CD4-positive, alpha-beta T cell (primary cell): ENCODE measurements around the gene PLXDC2. TPM values are rescaled to one million over a fixed set of nuclear protein-coding genes. Genes with fewer than 3 reads are reported as not detected.

Experiments used
- ATAC-seq: fragments of 200-7000 bp; cut with Tn5 transposase; one replicate; pipeline ENCODE4 v1.10.0; 2022; ENCODE audit warnings: mild to moderate bottlenecking; ENCODE audit not compliant: poor library complexity
- CTCF ChIA-PET: fragments of 350-600 bp; sonication (Branson Sonifier 250); formaldehyde crosslinking; loops from one replicate; lab custom pipeline; 2021; ENCODE audit warnings: antibody characterized with exemption, inconsistent platforms; lab: Charles Lee
- POLR2A ChIA-PET: fragments of 350-600 bp; sonication (Branson Sonifier 250); formaldehyde crosslinking; loops from one replicate; lab custom pipeline; 2021; ENCODE audit warnings: antibody characterized with exemption, inconsistent platforms; lab: Charles Lee
- DNase-seq, 14 experiments: peaks; one replicate each; pipeline ENCODE4 v3.0.0-alpha.2; 2013 to 2020; ENCODE audit warnings: mixed read lengths in 2 of 14
- H3K27ac ChIP-seq, 2 donors: one replicate each; pipeline versions ENCODE4 v1.5.1 to v1.7.0; 2013; ENCODE audit warnings: low read length in 2 of 2, low read depth in 1 of 2, mild to moderate bottlenecking in 1 of 2
- H3K27me3 ChIP-seq, 2 experiments: 1 replicate in 1 of 2; 2 replicates in 1 of 2; pipeline versions ENCODE4 v1.6.1 to v1.7.0; 2013; ENCODE audit warnings: low read length in 2 of 2, control low read depth in 1 of 2, mild to moderate bottlenecking in 1 of 2, moderate library complexity in 1 of 2; ENCODE audit not compliant: insufficient read depth in 2 of 2, control insufficient read depth in 1 of 2
- H3K36me3 ChIP-seq: one replicate; pipeline ENCODE4 v1.6.1; 2013; ENCODE audit warnings: low read length, control low read depth; ENCODE audit not compliant: insufficient read depth
- H3K4me1 ChIP-seq: one replicate; pipeline ENCODE4 v1.6.1; 2013; ENCODE audit warnings: low read length, control low read depth; ENCODE audit not compliant: insufficient read depth
- H3K4me3 ChIP-seq: one replicate; pipeline ENCODE4 v1.5.1; 2013; ENCODE audit warnings: mild to moderate bottlenecking, low read length, moderate library complexity
- H3K9me3 ChIP-seq, 2 experiments: 1 replicate in 1 of 2; 2 replicates in 1 of 2; pipeline versions ENCODE4 v1.6.1 to v1.7.0; 2013; ENCODE audit warnings: low read length in 2 of 2, mild to moderate bottlenecking in 2 of 2, control low read depth in 1 of 2, moderate library complexity in 1 of 2; ENCODE audit not compliant: control insufficient read depth in 1 of 2, insufficient read depth in 1 of 2
- H3K27ac Mint-ChIP-seq: one replicate; pipeline ENCODE4 v1.8.0; 2020; ENCODE audit warnings: mixed read lengths
- H3K27me3 Mint-ChIP-seq: one replicate; pipeline ENCODE4 v1.8.0; 2021; ENCODE audit warnings: mixed read lengths
- H3K36me3 Mint-ChIP-seq: one replicate; pipeline ENCODE4 v1.8.0; 2021; ENCODE audit warnings: low read depth, mixed read lengths
- H3K4me1 Mint-ChIP-seq: one replicate; pipeline ENCODE4 v1.8.0; 2021; ENCODE audit warnings: low read depth, mixed read lengths
- H3K4me3 Mint-ChIP-seq: one replicate; pipeline ENCODE4 v1.8.0; 2020; ENCODE audit warnings: mild to moderate bottlenecking, mixed read lengths
- H3K9me3 Mint-ChIP-seq: one replicate; pipeline ENCODE4 v1.8.0; 2020; ENCODE audit warnings: mixed read lengths
- intact Hi-C, 2 experiments: fragments of 100-400 bp; cut with DNase I in 1 of 2; cut with micrococcal nuclease in 1 of 2; formaldehyde crosslinking; loops; one replicate each; pipeline versions ENCODE4 v1.15.1 to v1.9.0; 2023 to 2025; cut with DNase I, micrococcal nuclease
- total RNA-seq, 174 experiments: library from RNA in 2 of 174; stranded (reverse) in 2 of 174; gene quantifications; one replicate each; pipeline ENCODE4 v1.2.3 and lab custom pipeline; 2021 to 2026
- TF ChIP-seq, protein P1 (sequence below): fragments of 200-600 bp; IDR thresholded peaks from one replicate; pipeline ENCODE4 v1.8.0; 2022; ENCODE audit warnings: antibody characterized with exemption, mild to moderate bottlenecking

The PLXDC2 gene
- total RNA-seq, 2 experiments from 2014 or later, result 0.41 to 0.61 TPM

DNA sequence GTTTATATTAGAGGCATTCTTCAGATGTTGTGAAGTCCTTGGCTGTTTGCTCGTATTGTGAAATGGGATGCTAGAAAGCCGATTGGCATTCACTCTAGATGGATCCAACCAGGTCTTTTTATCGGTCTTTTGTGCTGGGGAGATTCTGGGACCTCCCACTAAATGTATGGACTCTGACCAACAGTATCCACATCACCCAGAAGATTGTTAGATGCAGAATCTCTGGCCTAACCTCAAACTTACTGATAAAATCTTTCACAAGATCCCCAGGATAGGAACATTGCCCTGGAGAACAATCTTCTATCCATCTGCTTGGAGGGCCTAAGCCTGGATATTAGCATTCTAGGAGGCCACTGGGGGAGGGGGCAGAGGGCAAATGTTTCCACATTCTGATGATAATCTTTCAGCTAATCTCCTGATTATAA, 160.9 kb downstream of the PLXDC2 start:
- no peaks in the 10 kb centered on the region for H3K36me3 Mint-ChIP-seq
- no peaks in the 10 kb centered on the region for H3K9me3 ChIP-seq
- no peak overlapping the region for H3K27ac ChIP-seq
- DNase-seq (no peak), ATAC-seq (no peak)
- H3K4me1 Mint-ChIP-seq, result no peaks in the 10 kb centered on the region
- CTCF ChIA-PET, result no interaction called here
- no peak overlapping the region for H3K27ac Mint-ChIP-seq
- no peak overlapping the region for H3K4me3 ChIP-seq
- intact Hi-C loops, result no loop called here
- no peak overlapping the region for H3K4me3 Mint-ChIP-seq
- TF ChIP-seq, protein P1, sequence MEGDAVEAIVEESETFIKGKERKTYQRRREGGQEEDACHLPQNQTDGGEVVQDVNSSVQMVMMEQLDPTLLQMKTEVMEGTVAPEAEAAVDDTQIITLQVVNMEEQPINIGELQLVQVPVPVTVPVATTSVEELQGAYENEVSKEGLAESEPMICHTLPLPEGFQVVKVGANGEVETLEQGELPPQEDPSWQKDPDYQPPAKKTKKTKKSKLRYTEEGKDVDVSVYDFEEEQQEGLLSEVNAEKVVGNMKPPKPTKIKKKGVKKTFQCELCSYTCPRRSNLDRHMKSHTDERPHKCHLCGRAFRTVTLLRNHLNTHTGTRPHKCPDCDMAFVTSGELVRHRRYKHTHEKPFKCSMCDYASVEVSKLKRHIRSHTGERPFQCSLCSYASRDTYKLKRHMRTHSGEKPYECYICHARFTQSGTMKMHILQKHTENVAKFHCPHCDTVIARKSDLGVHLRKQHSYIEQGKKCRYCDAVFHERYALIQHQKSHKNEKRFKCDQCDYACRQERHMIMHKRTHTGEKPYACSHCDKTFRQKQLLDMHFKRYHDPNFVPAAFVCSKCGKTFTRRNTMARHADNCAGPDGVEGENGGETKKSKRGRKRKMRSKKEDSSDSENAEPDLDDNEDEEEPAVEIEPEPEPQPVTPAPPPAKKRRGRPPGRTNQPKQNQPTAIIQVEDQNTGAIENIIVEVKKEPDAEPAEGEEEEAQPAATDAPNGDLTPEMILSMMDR, result no peak
- H3K9me3 Mint-ChIP-seq, result peaks cover 7% of the 10 kb centered on the region
- H3K27me3 ChIP-seq, result no peaks in the 10 kb centered on the region
- POLR2A ChIA-PET, result no interaction called here
- H3K27me3 Mint-ChIP-seq, result no peaks in the 10 kb centered on the region
- H3K36me3 ChIP-seq, result no peaks in the 10 kb centered on the region
- no peaks in the 10 kb centered on the region for H3K4me1 ChIP-seq

DNA sequence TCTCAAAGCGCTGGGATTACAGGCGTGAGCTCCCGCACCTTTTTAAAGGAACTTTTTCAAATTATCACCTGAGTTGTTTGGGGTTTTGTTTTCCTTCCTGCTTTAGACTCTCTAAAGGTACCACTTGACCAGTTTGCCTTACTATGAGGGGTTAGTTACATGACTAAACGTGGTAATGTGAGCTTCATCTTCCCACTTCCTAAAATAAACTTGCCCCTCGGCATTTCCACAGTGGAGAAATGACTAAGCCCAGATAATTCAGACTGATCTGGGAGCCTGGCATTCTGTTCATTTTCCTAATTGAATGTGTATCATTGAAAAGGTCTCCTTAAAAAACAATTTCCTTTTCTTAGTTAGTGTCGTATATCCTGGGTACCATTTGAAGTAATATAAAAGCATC, 163.4 kb downstream of the PLXDC2 start:
- Histone ChIP-seq H3K36me3 (no peaks in the 10 kb centered on the region), H3K27ac (no peak overlapping the region), H3K27me3 (no peaks in the 10 kb centered on the region), H3K4me3 (no peak overlapping the region), H3K4me1 (no peaks in the 10 kb centered on the region), H3K9me3 (no peaks in the 10 kb centered on the region)
- Mint-ChIP-seq H3K4me3 (no peak overlapping the region), H3K36me3 (no peaks in the 10 kb centered on the region), H3K9me3 (peaks cover 7% of the 10 kb centered on the region), H3K27me3 (no peaks in the 10 kb centered on the region), H3K27ac (no peak overlapping the region), H3K4me1 (no peaks in the 10 kb centered on the region)
- DNase-seq (no peak), ATAC-seq (no peak)
- POLR2A ChIA-PET, result no interaction called here
- TF ChIP-seq, protein P1, result no peak
- CTCF ChIA-PET, result no interaction called here
- intact Hi-C loops, result no loop called here

DNA sequence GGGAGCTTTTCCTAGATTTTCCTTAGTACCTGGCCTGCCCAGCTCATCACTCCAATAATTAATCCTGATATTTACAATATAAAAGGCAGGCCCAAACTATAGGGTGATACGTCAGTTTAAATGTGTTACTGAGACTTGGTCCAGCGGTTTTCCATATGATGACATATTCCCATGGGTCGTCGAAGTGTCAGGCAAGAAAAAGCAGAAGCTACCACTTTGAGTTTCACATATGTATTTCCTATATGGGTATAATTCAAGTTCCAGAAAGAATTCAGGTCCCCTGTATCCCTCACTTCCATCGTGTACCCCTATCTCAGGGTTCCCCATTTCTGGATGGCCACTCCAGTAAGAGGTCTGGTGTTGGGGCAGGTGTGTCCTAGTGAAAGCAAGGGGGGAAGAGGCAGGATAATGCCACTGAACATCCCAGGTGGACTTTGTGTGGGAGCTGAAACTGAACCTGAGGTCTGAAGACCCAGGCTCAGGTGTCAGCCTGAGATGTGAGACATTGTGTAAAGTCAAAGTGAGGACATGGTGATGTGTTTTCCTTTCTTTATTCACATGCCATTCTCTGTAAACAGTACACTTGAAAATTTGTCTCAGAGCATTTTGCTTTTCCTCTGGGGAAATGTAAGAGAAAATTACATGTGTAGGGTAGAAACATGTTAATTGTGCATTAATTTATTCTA, 167.8 kb downstream of the PLXDC2 start:
- intact Hi-C loops, result no loop called here
- H3K9me3 Mint-ChIP-seq, result peaks cover 4% of the 10 kb centered on the region

More for the DNA sequence above, 167.8 kb downstream of the PLXDC2 start:
- H3K9me3 ChIP-seq, result peaks cover 0 to 10% of the 10 kb centered on the region in 2 experiments
- no peaks in the 10 kb centered on the region for H3K36me3 ChIP-seq
- ATAC-seq (no peak), DNase-seq (no peak)
- no peaks in the 10 kb centered on the region for H3K27me3 ChIP-seq
- Mint-ChIP-seq H3K27me3 (no peaks in the 10 kb centered on the region), H3K4me1 (no peaks in the 10 kb centered on the region), H3K27ac (no peak overlapping the region), H3K4me3 (no peak overlapping the region), H3K36me3 (no peaks in the 10 kb centered on the region)
- CTCF ChIA-PET, result no interaction called here
- TF ChIP-seq, protein P1, result no peak
- H3K27ac ChIP-seq, result no peak overlapping the region
- POLR2A ChIA-PET, result no interaction called here
- no peaks in the 10 kb centered on the region for H3K4me1 ChIP-seq
- no peak overlapping the region for H3K4me3 ChIP-seq
